ENCODE results near the gene SASS6.

DNA sequence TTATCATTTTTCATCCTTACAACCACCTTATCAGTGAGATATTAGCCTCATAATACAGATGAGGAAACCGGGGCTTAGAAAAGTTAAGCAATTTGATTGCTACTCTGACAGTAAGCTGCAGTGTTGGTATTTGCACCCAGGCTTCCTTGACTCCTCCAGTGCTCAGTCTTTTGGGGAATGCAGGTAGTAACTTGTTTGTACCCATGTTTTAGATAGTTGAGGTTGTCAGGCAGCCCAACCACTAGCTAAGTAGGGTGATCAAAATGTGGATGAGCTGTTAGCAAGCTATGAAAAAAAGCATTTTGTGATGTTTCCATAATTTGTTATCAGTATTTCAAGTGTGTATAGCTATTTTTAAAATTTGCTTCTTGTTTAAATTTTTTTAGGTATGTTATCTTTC is 80.8 kb downstream of the SASS6 start:
- TF ChIP-seq, protein P1, sequence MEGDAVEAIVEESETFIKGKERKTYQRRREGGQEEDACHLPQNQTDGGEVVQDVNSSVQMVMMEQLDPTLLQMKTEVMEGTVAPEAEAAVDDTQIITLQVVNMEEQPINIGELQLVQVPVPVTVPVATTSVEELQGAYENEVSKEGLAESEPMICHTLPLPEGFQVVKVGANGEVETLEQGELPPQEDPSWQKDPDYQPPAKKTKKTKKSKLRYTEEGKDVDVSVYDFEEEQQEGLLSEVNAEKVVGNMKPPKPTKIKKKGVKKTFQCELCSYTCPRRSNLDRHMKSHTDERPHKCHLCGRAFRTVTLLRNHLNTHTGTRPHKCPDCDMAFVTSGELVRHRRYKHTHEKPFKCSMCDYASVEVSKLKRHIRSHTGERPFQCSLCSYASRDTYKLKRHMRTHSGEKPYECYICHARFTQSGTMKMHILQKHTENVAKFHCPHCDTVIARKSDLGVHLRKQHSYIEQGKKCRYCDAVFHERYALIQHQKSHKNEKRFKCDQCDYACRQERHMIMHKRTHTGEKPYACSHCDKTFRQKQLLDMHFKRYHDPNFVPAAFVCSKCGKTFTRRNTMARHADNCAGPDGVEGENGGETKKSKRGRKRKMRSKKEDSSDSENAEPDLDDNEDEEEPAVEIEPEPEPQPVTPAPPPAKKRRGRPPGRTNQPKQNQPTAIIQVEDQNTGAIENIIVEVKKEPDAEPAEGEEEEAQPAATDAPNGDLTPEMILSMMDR (conservative IDR thresholded peaks at IDR 0.05 in 1 of 2, IDR thresholded peaks at IDR 0.05 in 1 of 2; ENCODE audit: low read depth in 1 of 2, low read length in 2 of 2): no peak
- TF ChIP-seq EZH2 (IDR thresholded peaks at IDR 0.05; ENCODE audit: low read length, missing control alignments): no peak

Measured in fibroblast of lung (primary cell).